ENCODE results near the gene PIAS4. TPM values are rescaled to one million over a fixed set of nuclear protein-coding genes. Genes with fewer than 3 reads are reported as not detected.

The PIAS4 gene
- total RNA-seq, 1 donor from 2014 or later: 28.8 TPM

- Mint-ChIP-seq H3K36me3 (ENCODE audit: unreplicated experiment) (peaks cover 31% of the 10 kb centered on the region), H3K27ac (ENCODE audit: unreplicated experiment) (no peak overlapping the region), H3K4me1 (ENCODE audit: unreplicated experiment) (peaks cover under 1% of the 10 kb centered on the region), H3K4me3 (ENCODE audit: unreplicated experiment) (no peak overlapping the region), H3K27me3 (ENCODE audit: unreplicated experiment) (no peaks in the 10 kb centered on the region), H3K9me3 (ENCODE audit: unreplicated experiment) (no peaks in the 10 kb centered on the region)
- no peak for DNase-seq (ENCODE audit: extremely low spot score, unreplicated experiment)
- no peak for TF ChIP-seq CTCF (IDR thresholded peaks at IDR 0.05)
Observed at GRCh38 chr19:3975144-3975543, 32.4 kb upstream of the PIAS4 start.

GRCh38 chr19:3975637-3976087, 31.9 kb upstream of the PIAS4 start:
- Mint-ChIP-seq H3K4me1 (ENCODE audit: unreplicated experiment) (no peaks in the 10 kb centered on the region), H3K36me3 (ENCODE audit: unreplicated experiment) (peaks cover 31% of the 10 kb centered on the region), H3K27me3 (ENCODE audit: unreplicated experiment) (no peaks in the 10 kb centered on the region), H3K9me3 (ENCODE audit: unreplicated experiment) (no peaks in the 10 kb centered on the region), H3K4me3 (ENCODE audit: unreplicated experiment) (no peak overlapping the region), H3K27ac (ENCODE audit: unreplicated experiment) (no peak overlapping the region)
- no peak for TF ChIP-seq CTCF (IDR thresholded peaks at IDR 0.05)
- DNase-seq (ENCODE audit: extremely low spot score, unreplicated experiment): no peak

DNA sequence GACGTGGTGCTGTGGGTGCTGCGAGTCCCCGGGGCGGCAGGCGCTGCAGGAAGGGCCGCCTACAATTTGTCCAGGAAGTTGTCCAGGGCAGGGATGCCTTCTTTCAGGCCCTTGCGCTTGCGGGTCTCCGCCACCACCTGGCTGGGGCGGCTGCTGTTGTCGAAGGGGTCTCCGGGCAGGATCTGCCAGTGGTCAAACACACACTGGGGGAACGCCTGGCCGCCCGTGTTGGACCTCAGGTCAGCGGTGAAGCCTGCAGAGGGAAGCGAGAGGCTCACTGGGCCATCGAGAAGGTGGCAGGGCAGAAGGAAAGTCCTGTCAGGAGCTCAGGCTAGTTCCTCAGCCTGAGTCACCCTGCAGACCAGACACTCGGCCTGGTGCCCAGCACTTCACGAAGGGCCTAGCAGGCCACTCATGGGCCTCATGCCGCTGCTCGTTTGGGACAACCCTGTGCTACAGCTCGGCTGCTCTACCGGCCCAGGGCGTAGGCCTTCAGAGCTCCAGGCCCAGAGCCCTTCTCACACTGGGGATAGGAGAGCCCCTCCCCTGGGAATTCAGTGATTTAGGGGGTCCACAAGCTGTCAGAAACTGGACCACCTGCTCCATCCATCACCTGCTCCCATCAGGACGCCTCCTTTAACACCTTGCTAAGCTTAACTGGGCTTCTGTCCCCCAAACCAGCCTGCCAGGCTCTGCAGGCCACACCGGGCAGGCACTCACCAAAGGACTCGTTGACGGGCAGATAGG, 30.9 kb upstream of the PIAS4 start:
- no peak for DNase-seq (ENCODE audit: extremely low spot score, unreplicated experiment)
- H3K36me3 Mint-ChIP-seq (ENCODE audit: unreplicated experiment): peaks cover 36% of the 10 kb centered on the region
- no peak overlapping the region for H3K27ac Mint-ChIP-seq (ENCODE audit: unreplicated experiment)
- no peak overlapping the region for H3K4me3 Mint-ChIP-seq (ENCODE audit: unreplicated experiment)
- no peaks in the 10 kb centered on the region for H3K9me3 Mint-ChIP-seq (ENCODE audit: unreplicated experiment)
- no peaks in the 10 kb centered on the region for H3K27me3 Mint-ChIP-seq (ENCODE audit: unreplicated experiment)
- H3K4me1 Mint-ChIP-seq (ENCODE audit: unreplicated experiment): peaks cover 2% of the 10 kb centered on the region
- TF ChIP-seq CTCF (IDR thresholded peaks at IDR 0.05): no peak

GRCh38 chr19:3977242-3978143, 30.0 kb upstream of the PIAS4 start:
- Mint-ChIP-seq H3K36me3 (ENCODE audit: unreplicated experiment) (peaks cover 40% of the 10 kb centered on the region), H3K9me3 (ENCODE audit: unreplicated experiment) (no peaks in the 10 kb centered on the region), H3K4me1 (ENCODE audit: unreplicated experiment) (peaks cover 3% of the 10 kb centered on the region), H3K27me3 (ENCODE audit: unreplicated experiment) (no peaks in the 10 kb centered on the region), H3K4me3 (ENCODE audit: unreplicated experiment) (no peak overlapping the region), H3K27ac (ENCODE audit: unreplicated experiment) (no peak overlapping the region)
- DNase-seq (ENCODE audit: extremely low spot score, unreplicated experiment): no peak
- no peak for TF ChIP-seq CTCF (IDR thresholded peaks at IDR 0.05)

DNA sequence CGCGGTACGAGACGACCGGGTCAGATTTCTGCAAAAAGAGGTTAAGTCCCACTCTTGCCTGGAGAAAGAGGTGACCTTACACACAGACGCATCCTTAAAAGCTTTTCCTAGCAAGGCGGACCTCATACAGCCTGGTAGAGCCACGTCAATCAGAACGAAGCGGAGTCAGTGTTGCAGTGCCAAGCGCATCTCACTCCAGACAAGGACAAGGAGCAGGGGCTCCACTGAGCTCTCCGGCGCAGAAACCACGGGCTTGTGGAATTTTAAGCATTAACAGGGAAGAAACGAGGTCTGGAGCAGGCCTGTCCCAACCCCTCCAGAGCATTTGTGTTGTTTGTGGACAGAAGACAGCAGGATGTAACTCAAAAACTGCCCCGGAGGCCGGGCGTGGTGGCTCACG, 29.4 kb upstream of the PIAS4 start:
- no peak for TF ChIP-seq CTCF (IDR thresholded peaks at IDR 0.05)
- Mint-ChIP-seq H3K9me3 (ENCODE audit: unreplicated experiment) (no peaks in the 10 kb centered on the region), H3K4me3 (ENCODE audit: unreplicated experiment) (no peak overlapping the region), H3K27me3 (ENCODE audit: unreplicated experiment) (no peaks in the 10 kb centered on the region), H3K4me1 (ENCODE audit: unreplicated experiment) (peaks cover 10% of the 10 kb centered on the region), H3K27ac (ENCODE audit: unreplicated experiment) (peak overlapping the region; percentile 31), H3K36me3 (ENCODE audit: unreplicated experiment) (peaks cover 46% of the 10 kb centered on the region)
- no peak for DNase-seq (ENCODE audit: extremely low spot score, unreplicated experiment)

Measured in osteocyte (in vitro differentiated cells).